HCT116 (cell line): ENCODE results near the gene KIAA2012. TPM values are rescaled to one million over a fixed set of nuclear protein-coding genes. Genes with fewer than 3 reads are reported as not detected.

Source experiments
- ATAC-seq: fragments of 200-7000 bp; cut with Tn5 transposase; 2 replicates; pipeline ENCODE4 v1.9.1; 2020; ENCODE audit warnings: mild to moderate bottlenecking, moderate library complexity
- BruUV-seq: library from RNA; stranded (reverse); fragments of 400-500 nt; replicated peaks from 2 replicates; lab custom pipeline; 2021; lab: Mats Ljungman, UMichigan
- CTCF ChIA-PET: fragments of 300-600 bp; sonication (Branson Sonifier 250); formaldehyde crosslinking; loops from one replicate; lab custom pipeline; 2021; ENCODE audit warnings: antibody characterized with exemption; lab: Charles Lee
- POLR2A ChIA-PET: fragments of 300-600, 350-600 bp; sonication (Branson Sonifier 250); formaldehyde crosslinking; loops from one replicate; lab custom pipeline; 2021; ENCODE audit warnings: antibody characterized with exemption; lab: Charles Lee
- RAD21 ChIA-PET, 2 experiments: fragments of 300-600 bp; sonication (Branson Sonifier 250); formaldehyde crosslinking; loops; one replicate each; lab custom pipeline; 2023; ENCODE audit warnings: low total read pairs in 2 of 2; ENCODE audit not compliant: uncharacterized antibody in 2 of 2, unreplicated experiment in 2 of 2, low non-redundant PET in 1 of 2; lab: Charles Lee
- DNase-seq: peaks from one replicate; pipeline ENCODE4 v3.0.0-alpha.2; 2010; ENCODE audit warnings: low read depth, low spot score
- H2AFZ ChIP-seq: fragments of 200-600 bp; shearing (Covaris generic), sonication (generic); 2 replicates; pipeline ENCODE4 v1.6.1; 2017; ENCODE audit warnings: low read depth, mixed run types, mixed read lengths, antibody characterized with exemption, low read length; ENCODE audit not compliant: poor library complexity, severe bottlenecking
- H3K27ac ChIP-seq: 2 replicates; pipeline ENCODE4 v1.5.1; 2012; ENCODE audit warnings: low read depth, low read length
- H3K27me3 ChIP-seq: fragments of 200-600 bp; sonication (generic); 2 replicates; pipeline ENCODE4 v1.6.1; 2016; ENCODE audit warnings: mixed run types, low read length, mixed read lengths; ENCODE audit not compliant: insufficient read depth
- H3K36me3 ChIP-seq, 2 experiments: fragments of 200-500 bp in 1 of 2; fragments of 200-600 bp in 1 of 2; sonication (Bioruptor generic) in 1 of 2; sonication (generic) in 1 of 2; 2 replicates each; pipeline versions ENCODE4 v1.5.1 to v1.6.1; 2014 to 2016; ENCODE audit warnings: low read length in 2 of 2, inconsistent platforms in 1 of 2, mixed read lengths in 1 of 2, mixed run types in 1 of 2; ENCODE audit not compliant: insufficient read depth in 2 of 2, control insufficient read depth in 1 of 2
- H3K4me1 ChIP-seq, 2 experiments: fragments of 200-600 bp in 1 of 2; sonication (generic) in 1 of 2; 2 replicates each; pipeline versions ENCODE4 v1.5.1 to v1.6.1; 2012 to 2017; ENCODE audit warnings: low read length in 2 of 2, inconsistent platforms in 1 of 2, mild to moderate bottlenecking in 1 of 2, mixed read lengths in 1 of 2, mixed run types in 1 of 2, moderate library complexity in 1 of 2; ENCODE audit not compliant: insufficient read depth in 2 of 2, control insufficient read depth in 1 of 2
- H3K4me2 ChIP-seq: fragments of 200-600 bp; sonication (generic); 2 replicates; pipeline ENCODE4 v1.6.1; 2017; ENCODE audit warnings: mixed run types, low read length, mixed read lengths
- H3K4me3 ChIP-seq, 2 experiments: fragments of 200-600 bp in 1 of 2; sonication (generic) in 1 of 2; replicated peaks in 1 of 2; 2 replicates each; pipeline ENCODE4 v1.5.1; 2011 to 2016; ENCODE audit warnings: low read length in 2 of 2, control low read depth in 1 of 2, low read depth in 1 of 2, mild to moderate bottlenecking in 1 of 2, mixed read lengths in 1 of 2, mixed run types in 1 of 2
- H3K79me2 ChIP-seq: fragments of 200-600 bp; sonication (generic); 2 replicates; pipeline ENCODE4 v1.6.1; 2017; ENCODE audit warnings: mild to moderate bottlenecking, mixed run types, low read length, moderate library complexity, mixed read lengths; ENCODE audit not compliant: insufficient read depth
- H3K9ac ChIP-seq: fragments of 200-600 bp; sonication (generic); 2 replicates; pipeline ENCODE4 v1.6.1; 2016; ENCODE audit warnings: low read length, mixed read lengths
- H3K9me2 ChIP-seq: fragments of 200-600 bp; sonication (generic), shearing (Covaris generic); 2 replicates; pipeline ENCODE4 v1.6.1; 2017; ENCODE audit warnings: mixed run types, mild to moderate bottlenecking, moderate library complexity; ENCODE audit not compliant: insufficient read depth
- H3K9me3 ChIP-seq, 2 experiments: fragments of 200-500 bp in 1 of 2; fragments of 200-600 bp in 1 of 2; sonication (Bioruptor generic) in 1 of 2; sonication (generic) in 1 of 2; 2 replicates each; pipeline ENCODE4 v1.6.1; 2014 to 2017; ENCODE audit warnings: low read length in 2 of 2, mixed read lengths in 2 of 2, inconsistent platforms in 1 of 2, low read depth in 1 of 2, mild to moderate bottlenecking in 1 of 2, mixed run types in 1 of 2, moderate library complexity in 1 of 2; ENCODE audit not compliant: control insufficient read depth in 1 of 2, insufficient read depth in 1 of 2
- H4K20me1 ChIP-seq: fragments of 200-600 bp; sonication (generic), shearing (Covaris generic); 2 replicates; pipeline ENCODE4 v1.6.1; 2017; ENCODE audit warnings: mixed run types, mild to moderate bottlenecking, moderate library complexity; ENCODE audit not compliant: insufficient read depth
- CEBPB ChIP-seq: IDR thresholded peaks from 2 replicates; pipeline ENCODE4 v1.6.1; 2012; ENCODE audit warnings: low read depth
- EGR1 ChIP-seq: IDR thresholded peaks from 2 replicates; pipeline ENCODE4 v1.6.1; 2012; ENCODE audit warnings: low read depth
- ELF1 ChIP-seq: IDR thresholded peaks from 2 replicates; pipeline ENCODE4 v1.6.1; 2012; ENCODE audit warnings: low read depth, borderline replicate concordance
- EZH2 ChIP-seq: fragments of 200-600 bp; sonication (generic); IDR thresholded peaks from 2 replicates; pipeline ENCODE4 v1.6.1; 2017; ENCODE audit warnings: antibody characterized with exemption, mixed run types
- EZH2phosphoT487 ChIP-seq: fragments of 200-600 bp; IDR thresholded peaks from 2 replicates; pipeline ENCODE4 v1.6.1; 2018; ENCODE audit warnings: antibody characterized with exemption, borderline replicate concordance
- FOSL1 ChIP-seq: IDR thresholded peaks from 2 replicates; pipeline ENCODE4 v1.6.1; 2012; ENCODE audit warnings: low read depth
- JUND ChIP-seq: IDR thresholded peaks from 2 replicates; pipeline ENCODE4 v1.6.1; 2012
- POLR2A ChIP-seq: IDR thresholded peaks from 2 replicates; pipeline ENCODE4 v1.7.0; 2011; ENCODE audit warnings: borderline replicate concordance; ENCODE audit not compliant: insufficient read depth, insufficient read length; ENCODE audit errors: extremely low read depth
- POLR2AphosphoS5 ChIP-seq: IDR thresholded peaks from 2 replicates; pipeline ENCODE4 v1.6.1; 2011; ENCODE audit warnings: mild to moderate bottlenecking, low read depth, low read length, moderate library complexity
- RAD21 ChIP-seq: IDR thresholded peaks from 2 replicates; pipeline ENCODE4 v1.6.1; 2012; ENCODE audit warnings: low read depth, mild to moderate bottlenecking
- SIN3A ChIP-seq: IDR thresholded peaks from 2 replicates; pipeline ENCODE4 v1.6.1; 2012; ENCODE audit warnings: low read depth
- SP1 ChIP-seq: IDR thresholded peaks from 2 replicates; pipeline ENCODE4 v1.6.1; 2012; ENCODE audit warnings: low read depth
- ZNF274 ChIP-seq: fragments of 200-500 bp; sonication (Bioruptor generic); IDR thresholded peaks from 2 replicates; pipeline ENCODE4 v1.6.1; 2014; ENCODE audit warnings: mild to moderate bottlenecking, low read depth, low read length, inconsistent platforms
- intact Hi-C: fragments of 100-400 bp; cut with micrococcal nuclease; formaldehyde crosslinking; loops from 2 replicates; pipeline ENCODE4 v1.10.0; 2022
- total RNA-seq: library from RNA; stranded (reverse); gene quantifications from one replicate; pipeline ENCODE4 v1.2.1, GENCODE V29; 2021; ENCODE audit not compliant: unreplicated experiment
- TF ChIP-seq, protein P1 (sequence below): IDR thresholded peaks from 2 replicates; pipeline ENCODE4 v1.6.1; 2011; ENCODE audit warnings: mild to moderate bottlenecking, low read length, moderate library complexity; ENCODE audit not compliant: insufficient replicate concordance; ENCODE audit errors: extremely low read depth
- TF ChIP-seq, protein P2 (sequence below): IDR thresholded peaks from 2 replicates; pipeline ENCODE4 v1.6.1; 2012
- TF ChIP-seq, protein P3 (sequence below), 3 experiments: fragments of 200-600 bp in 1 of 3; sonication (generic) in 1 of 3; IDR thresholded peaks in 2 of 3; conservative IDR thresholded peaks in 1 of 3; 2 replicates each; pipeline ENCODE4 v1.5.1; 2012 to 2017; ENCODE audit warnings: low read depth in 2 of 3, low read length in 2 of 3, antibody characterized with exemption in 1 of 3, borderline replicate concordance in 1 of 3, control low read depth in 1 of 3, mild to moderate bottlenecking in 1 of 3, mixed read lengths in 1 of 3, mixed run types in 1 of 3, moderate library complexity in 1 of 3; ENCODE audit not compliant: insufficient read depth in 1 of 3

KIAA2012 gene
- total RNA-seq, 1 experiment from 2014 or later, result not detected

DNA sequence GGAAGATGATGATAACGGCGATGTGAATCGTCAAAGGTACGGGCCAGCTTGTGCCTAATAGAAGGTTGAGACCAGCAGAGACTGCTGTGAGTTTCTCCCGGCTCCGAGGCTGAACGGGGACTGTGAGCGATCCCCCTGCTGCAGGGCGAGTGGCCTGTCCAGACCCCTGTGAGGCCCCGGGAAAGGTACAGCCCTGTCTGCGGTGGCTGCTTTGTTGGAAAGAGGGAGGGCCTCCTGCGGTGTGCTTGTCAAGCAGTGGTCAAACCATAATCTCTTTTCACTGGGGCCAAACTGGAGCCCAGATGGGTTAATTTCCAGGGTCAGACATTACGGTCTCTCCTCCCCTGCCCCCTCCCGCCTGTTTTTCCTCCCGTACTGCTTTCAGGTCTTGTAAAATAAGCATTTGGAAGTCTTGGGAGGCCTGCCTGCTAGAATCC, 36.4 kb upstream of the KIAA2012 start (continued):
- TF ChIP-seq, protein P1, sequence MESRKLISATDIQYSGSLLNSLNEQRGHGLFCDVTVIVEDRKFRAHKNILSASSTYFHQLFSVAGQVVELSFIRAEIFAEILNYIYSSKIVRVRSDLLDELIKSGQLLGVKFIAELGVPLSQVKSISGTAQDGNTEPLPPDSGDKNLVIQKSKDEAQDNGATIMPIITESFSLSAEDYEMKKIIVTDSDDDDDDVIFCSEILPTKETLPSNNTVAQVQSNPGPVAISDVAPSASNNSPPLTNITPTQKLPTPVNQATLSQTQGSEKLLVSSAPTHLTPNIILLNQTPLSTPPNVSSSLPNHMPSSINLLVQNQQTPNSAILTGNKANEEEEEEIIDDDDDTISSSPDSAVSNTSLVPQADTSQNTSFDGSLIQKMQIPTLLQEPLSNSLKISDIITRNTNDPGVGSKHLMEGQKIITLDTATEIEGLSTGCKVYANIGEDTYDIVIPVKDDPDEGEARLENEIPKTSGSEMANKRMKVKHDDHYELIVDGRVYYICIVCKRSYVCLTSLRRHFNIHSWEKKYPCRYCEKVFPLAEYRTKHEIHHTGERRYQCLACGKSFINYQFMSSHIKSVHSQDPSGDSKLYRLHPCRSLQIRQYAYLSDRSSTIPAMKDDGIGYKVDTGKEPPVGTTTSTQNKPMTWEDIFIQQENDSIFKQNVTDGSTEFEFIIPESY, result no peak
- TF ChIP-seq EZH2phosphoT487 (no peak), JUND (no peak), FOSL1 (no peak), SP1 (no peak), ELF1 (no peak)
- TF ChIP-seq, all 23 proteins: peak for 0

DNA sequence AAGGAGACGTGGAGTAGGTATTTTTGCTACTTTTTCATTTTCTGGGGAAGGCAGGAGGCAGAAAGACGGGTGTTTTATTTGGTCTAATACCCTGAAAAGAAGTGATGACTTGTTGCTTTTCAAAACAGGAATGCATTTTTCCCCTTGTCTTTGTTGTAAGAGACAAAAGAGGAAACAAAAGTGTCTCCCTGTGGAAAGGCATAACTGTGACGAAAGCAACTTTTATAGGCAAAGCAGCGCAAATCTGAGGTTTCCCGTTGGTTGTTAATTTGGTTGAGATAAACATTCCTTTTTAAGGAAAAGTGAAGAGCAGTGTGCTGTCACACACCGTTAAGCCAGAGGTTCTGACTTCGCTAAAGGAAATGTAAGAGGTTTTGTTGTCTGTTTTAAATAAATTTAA, 36.0 kb upstream of the KIAA2012 start:
- Histone ChIP-seq H3K9me3 (no peaks in the 10 kb centered on the region), H3K36me3 (no peaks in the 10 kb centered on the region), H4K20me1 (no peaks in the 10 kb centered on the region), H3K4me1 (peaks cover 26 to 41% of the 10 kb centered on the region in 2 experiments), H3K4me2 (no peak overlapping the region), H3K27ac (no peak overlapping the region), H2AFZ (no peak overlapping the region), H3K4me3 (no peak overlapping the region), H3K9ac (no peak overlapping the region), H3K27me3 (no peaks in the 10 kb centered on the region), H3K79me2 (no peaks in the 10 kb centered on the region), H3K9me2 (no peaks in the 10 kb centered on the region)
- BruUV-seq, result no TSS peak
- ChIA-PET POLR2A (no interaction called here), CTCF (no interaction called here), RAD21 (no interaction called here)
- TF ChIP-seq ELF1 (no peak), POLR2AphosphoS5 (no peak), SIN3A (no peak), CEBPB (no peak), RAD21 (no peak), POLR2A (no peak), EZH2phosphoT487 (no peak), EGR1 (no peak), EZH2 (no peak), ZNF274 (no peak)
- TF ChIP-seq, protein P2, sequence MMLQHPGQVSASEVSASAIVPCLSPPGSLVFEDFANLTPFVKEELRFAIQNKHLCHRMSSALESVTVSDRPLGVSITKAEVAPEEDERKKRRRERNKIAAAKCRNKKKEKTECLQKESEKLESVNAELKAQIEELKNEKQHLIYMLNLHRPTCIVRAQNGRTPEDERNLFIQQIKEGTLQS, result no peak
- TF ChIP-seq, protein P3, sequence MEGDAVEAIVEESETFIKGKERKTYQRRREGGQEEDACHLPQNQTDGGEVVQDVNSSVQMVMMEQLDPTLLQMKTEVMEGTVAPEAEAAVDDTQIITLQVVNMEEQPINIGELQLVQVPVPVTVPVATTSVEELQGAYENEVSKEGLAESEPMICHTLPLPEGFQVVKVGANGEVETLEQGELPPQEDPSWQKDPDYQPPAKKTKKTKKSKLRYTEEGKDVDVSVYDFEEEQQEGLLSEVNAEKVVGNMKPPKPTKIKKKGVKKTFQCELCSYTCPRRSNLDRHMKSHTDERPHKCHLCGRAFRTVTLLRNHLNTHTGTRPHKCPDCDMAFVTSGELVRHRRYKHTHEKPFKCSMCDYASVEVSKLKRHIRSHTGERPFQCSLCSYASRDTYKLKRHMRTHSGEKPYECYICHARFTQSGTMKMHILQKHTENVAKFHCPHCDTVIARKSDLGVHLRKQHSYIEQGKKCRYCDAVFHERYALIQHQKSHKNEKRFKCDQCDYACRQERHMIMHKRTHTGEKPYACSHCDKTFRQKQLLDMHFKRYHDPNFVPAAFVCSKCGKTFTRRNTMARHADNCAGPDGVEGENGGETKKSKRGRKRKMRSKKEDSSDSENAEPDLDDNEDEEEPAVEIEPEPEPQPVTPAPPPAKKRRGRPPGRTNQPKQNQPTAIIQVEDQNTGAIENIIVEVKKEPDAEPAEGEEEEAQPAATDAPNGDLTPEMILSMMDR (IDR thresholded peaks at IDR 0.05 in 2 of 3, conservative IDR thresholded peaks at IDR 0.05 in 1 of 3; ENCODE audit: borderline replicate concordance in 1 of 3, insufficient read depth in 1 of 3, low read depth in 2 of 3, low read length in 2 of 3), result no peak
- DNase-seq (no peak), ATAC-seq (no peak)
- intact Hi-C loops, result no loop called here
